Chondrocyte (in vitro differentiated cells): ENCODE results near the gene EIF3F. TPM values are rescaled to one million over a fixed set of nuclear protein-coding genes. Genes with fewer than 3 reads are reported as not detected.

ENCODE experiments used
- DNase-seq: peaks from one replicate; pipeline ENCODE4 v3.0.0; 2021; ENCODE audit warnings: mixed read lengths, low spot score
- H3K27ac Mint-ChIP-seq: one replicate; pipeline ENCODE4 v1.8.0; 2021; ENCODE audit warnings: mild to moderate bottlenecking, moderate library complexity, mixed read lengths; ENCODE audit not compliant: unreplicated experiment
- H3K27me3 Mint-ChIP-seq: 2 replicates; pipeline ENCODE4 v1.8.0; 2021; ENCODE audit warnings: low read depth, mixed read lengths
- H3K36me3 Mint-ChIP-seq: 2 replicates; pipeline ENCODE4 v1.8.0; 2021; ENCODE audit warnings: low read depth, mixed read lengths
- H3K4me1 Mint-ChIP-seq: 2 replicates; pipeline ENCODE4 v1.8.0; 2021; ENCODE audit warnings: low read depth, mild to moderate bottlenecking, mixed read lengths
- H3K4me3 Mint-ChIP-seq: one replicate; pipeline ENCODE4 v1.8.0; 2021; ENCODE audit warnings: mild to moderate bottlenecking, moderate library complexity, mixed read lengths; ENCODE audit not compliant: unreplicated experiment
- H3K9me3 Mint-ChIP-seq: 2 replicates; pipeline ENCODE4 v1.8.0; 2021; ENCODE audit warnings: low read depth, mixed read lengths
- total RNA-seq: library from RNA; stranded (reverse); gene quantifications from 3 replicates; pipeline ENCODE4 v1.2.1, GENCODE V29; 2021
- TF ChIP-seq, protein P1 (sequence below): fragments of 200-600 bp; sonication (generic); IDR thresholded peaks from 2 replicates; pipeline ENCODE4 v1.5.0; 2021; ENCODE audit warnings: antibody characterized with exemption, mild to moderate bottlenecking, moderate library complexity

EIF3F gene
- total RNA-seq, 1 donor from 2014 or later = 225 TPM

DNA sequence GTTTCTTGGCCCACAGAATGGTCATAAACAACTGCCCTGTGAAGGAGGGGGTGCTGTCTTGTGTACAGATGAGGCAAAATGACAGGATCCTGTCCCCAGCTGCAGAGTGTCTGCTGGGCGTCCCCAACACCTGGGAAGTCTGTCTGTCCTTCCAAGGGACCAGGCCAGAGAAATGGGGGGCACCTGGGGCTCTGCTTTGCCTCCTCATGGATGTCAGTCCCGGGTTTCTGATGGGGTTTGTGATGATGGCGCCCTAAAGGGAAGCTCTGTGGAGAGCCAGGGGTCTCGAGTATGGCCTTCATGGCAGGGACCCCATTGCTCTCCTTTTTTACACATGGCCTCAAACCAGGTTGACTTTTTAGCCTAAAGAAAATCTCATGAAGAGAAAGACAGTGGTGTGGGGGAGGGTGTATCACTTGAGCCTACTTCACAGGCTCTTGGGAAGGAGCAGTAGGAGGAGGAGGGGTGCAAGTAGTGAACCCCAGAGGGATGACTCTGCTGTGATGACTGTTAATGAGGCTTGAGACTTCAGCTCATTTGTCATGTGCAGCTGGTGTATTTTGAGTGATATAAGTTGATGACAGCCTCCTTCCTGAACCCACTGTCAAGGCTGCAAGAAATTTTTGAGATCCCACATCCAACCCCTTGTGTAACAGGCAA, 53.3 kb downstream of the EIF3F start:
- H3K9me3 Mint-ChIP-seq = no peaks in the 10 kb centered on the region
- no peaks in the 10 kb centered on the region for H3K36me3 Mint-ChIP-seq
- peaks cover 55% of the 10 kb centered on the region for H3K27me3 Mint-ChIP-seq
- no peak overlapping the region for H3K27ac Mint-ChIP-seq
- H3K4me3 Mint-ChIP-seq = no peak overlapping the region
- peak; percentile 33 for DNase-seq
- peaks cover 3% of the 10 kb centered on the region for H3K4me1 Mint-ChIP-seq
- TF ChIP-seq, protein P1, sequence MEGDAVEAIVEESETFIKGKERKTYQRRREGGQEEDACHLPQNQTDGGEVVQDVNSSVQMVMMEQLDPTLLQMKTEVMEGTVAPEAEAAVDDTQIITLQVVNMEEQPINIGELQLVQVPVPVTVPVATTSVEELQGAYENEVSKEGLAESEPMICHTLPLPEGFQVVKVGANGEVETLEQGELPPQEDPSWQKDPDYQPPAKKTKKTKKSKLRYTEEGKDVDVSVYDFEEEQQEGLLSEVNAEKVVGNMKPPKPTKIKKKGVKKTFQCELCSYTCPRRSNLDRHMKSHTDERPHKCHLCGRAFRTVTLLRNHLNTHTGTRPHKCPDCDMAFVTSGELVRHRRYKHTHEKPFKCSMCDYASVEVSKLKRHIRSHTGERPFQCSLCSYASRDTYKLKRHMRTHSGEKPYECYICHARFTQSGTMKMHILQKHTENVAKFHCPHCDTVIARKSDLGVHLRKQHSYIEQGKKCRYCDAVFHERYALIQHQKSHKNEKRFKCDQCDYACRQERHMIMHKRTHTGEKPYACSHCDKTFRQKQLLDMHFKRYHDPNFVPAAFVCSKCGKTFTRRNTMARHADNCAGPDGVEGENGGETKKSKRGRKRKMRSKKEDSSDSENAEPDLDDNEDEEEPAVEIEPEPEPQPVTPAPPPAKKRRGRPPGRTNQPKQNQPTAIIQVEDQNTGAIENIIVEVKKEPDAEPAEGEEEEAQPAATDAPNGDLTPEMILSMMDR = no peak

DNA sequence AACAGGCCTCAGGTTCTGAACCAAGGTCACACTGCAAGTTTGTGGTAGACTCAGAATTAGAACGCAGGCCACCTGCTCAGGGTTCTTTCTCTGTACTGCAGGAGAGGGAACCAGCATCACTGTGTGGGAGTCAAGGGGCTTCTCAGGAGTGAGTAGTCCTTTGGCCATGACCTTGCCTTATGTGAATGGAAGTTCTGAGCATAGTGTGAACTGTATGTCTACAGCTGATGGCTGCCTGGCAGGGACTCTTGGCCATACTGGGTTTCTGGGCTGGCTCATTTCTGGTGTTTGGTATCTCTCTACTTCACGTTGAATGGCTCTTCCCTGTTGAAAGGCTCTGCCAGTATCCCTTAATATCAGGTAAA, 53.8 kb downstream of the EIF3F start:
- H3K27me3 Mint-ChIP-seq = peaks cover 55% of the 10 kb centered on the region
- no peak for DNase-seq
- no peaks in the 10 kb centered on the region for H3K9me3 Mint-ChIP-seq
- no peaks in the 10 kb centered on the region for H3K4me1 Mint-ChIP-seq
- no peak overlapping the region for H3K4me3 Mint-ChIP-seq
- no peaks in the 10 kb centered on the region for H3K36me3 Mint-ChIP-seq
- TF ChIP-seq, protein P1 = no peak
- no peak overlapping the region for H3K27ac Mint-ChIP-seq

DNA sequence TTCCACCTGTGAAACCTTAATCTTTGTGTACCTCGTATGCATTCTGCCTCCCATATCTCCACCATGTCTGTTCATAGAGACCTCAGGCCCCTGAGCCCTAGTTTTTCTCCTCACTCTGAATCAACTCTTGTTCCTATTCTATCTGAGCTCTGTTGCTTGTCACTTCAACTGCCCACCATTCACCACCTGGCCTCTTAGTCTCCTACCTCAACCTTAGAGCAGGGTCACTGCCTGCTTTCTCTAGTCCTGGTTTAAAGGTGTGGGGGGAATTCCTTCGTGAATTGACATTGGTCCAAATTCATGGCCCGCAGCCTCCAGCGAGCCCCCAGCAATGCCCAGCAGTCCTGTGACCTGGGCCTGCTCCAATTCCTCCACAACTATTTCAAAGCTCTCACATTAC, 54.4 kb downstream of the EIF3F start:
- no peaks in the 10 kb centered on the region for H3K4me1 Mint-ChIP-seq
- peaks cover 62% of the 10 kb centered on the region for H3K27me3 Mint-ChIP-seq
- no peaks in the 10 kb centered on the region for H3K36me3 Mint-ChIP-seq
- no peaks in the 10 kb centered on the region for H3K9me3 Mint-ChIP-seq
- TF ChIP-seq, protein P1 = no peak
- no peak overlapping the region for H3K4me3 Mint-ChIP-seq
- H3K27ac Mint-ChIP-seq = no peak overlapping the region
- no peak for DNase-seq

DNA sequence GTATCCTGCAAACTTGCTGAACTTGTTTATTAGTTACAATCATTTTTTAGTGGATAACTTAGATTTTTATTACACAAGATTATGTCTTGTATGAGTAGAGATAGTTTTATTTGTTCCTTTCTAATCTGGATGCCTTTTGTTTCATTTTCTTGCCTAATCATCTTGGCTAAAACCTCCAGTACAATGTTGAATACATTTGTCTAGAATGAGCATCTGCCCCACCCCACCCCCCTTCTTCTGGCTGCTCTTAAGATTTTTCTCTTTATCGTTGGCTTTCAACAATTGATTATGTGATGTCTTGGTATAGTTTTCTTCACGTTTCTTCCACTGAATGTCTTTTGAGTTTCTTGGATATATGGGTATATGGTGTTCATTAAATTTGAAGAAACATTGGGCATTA, 56.6 kb downstream of the EIF3F start:
- H3K4me1 Mint-ChIP-seq = no peaks in the 10 kb centered on the region
- no peak overlapping the region for H3K4me3 Mint-ChIP-seq
- no peak overlapping the region for H3K27ac Mint-ChIP-seq
- H3K9me3 Mint-ChIP-seq = no peaks in the 10 kb centered on the region
- DNase-seq = no peak
- no peaks in the 10 kb centered on the region for H3K36me3 Mint-ChIP-seq
- TF ChIP-seq, protein P1 = no peak
- peaks cover 48% of the 10 kb centered on the region for H3K27me3 Mint-ChIP-seq

DNA sequence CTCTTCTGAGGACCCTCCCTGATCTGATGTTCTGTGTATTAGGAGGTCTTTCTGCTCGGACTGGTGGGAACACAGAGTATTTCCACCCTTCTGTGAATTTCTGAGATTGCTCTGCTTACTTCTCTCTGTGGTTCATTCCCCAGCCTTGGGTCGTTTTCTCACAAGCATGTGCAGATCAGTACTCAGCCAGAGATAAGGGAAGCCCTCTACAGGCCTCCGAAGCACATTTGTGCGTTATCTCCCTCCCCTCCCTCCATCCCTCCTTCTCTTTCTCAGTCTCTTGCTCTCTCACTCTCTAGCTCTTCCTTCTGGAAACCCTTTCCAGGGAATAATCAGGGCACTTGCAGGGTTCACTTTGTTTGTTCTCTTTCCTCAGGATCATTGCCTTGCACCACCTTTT, 58.7 kb downstream of the EIF3F start:
- Mint-ChIP-seq H3K27me3 (peaks cover 54% of the 10 kb centered on the region), H3K4me1 (no peaks in the 10 kb centered on the region), H3K27ac (no peak overlapping the region), H3K4me3 (no peak overlapping the region), H3K36me3 (no peaks in the 10 kb centered on the region), H3K9me3 (no peaks in the 10 kb centered on the region)
- TF ChIP-seq, protein P1 = no peak
- DNase-seq = no peak
